GM19328 (cell line): ENCODE results near the gene NUP85.
"Not testable (repeated sequence)": the region's sequence is repeated elsewhere in the genome, so short reads cannot be mapped to it uniquely, and the experiment has no call there.

Experiments used
- ATAC-seq: cut with Tn5 transposase; IDR thresholded peaks from one replicate; pipeline ENCODE4 v1.9.1; 2021; ENCODE audit warnings: mild to moderate bottlenecking, moderate library complexity; ENCODE audit not compliant: unreplicated experiment

NUP85 gene

DNA sequence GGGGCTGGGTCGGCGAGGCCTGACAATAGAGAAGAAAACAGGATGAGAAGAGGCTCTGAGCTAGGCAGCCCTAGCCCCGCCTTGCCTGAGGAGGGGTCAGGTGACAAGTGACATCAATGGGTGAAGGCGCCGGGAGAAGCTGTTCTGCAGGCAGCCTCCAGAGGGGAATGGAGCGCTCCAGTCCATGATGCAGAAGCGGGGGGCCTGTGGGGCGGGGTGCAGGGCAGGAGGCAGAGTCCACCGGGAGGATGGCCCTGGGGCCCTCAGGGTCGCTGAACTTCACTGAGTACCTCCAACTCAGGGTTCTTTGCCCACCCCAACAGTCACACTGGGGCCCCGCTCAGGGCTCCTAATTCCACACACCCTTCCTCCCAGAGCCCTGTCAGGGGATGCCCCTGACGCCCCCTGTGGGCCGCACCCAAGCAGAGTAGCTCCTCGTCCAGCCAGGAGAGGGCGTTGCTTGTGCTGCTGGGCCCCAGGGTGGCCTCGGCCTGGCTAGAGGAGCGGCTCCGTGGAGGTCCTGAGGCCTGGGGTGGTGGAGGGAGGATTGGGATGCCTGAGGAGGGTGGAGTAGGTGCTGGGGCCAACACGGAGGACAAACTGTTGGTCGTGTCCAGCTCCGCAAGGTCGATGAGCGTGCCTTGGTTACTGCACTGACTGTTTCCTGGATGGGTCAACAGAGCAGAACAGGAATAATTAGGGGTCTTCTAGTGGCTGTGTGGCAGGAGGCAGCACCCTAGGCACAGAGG is 35.1 kb downstream of the NUP85 start:
- no peak for ATAC-seq

GRCh38 chr17:75241143-75241430 is 35.6 kb downstream of the NUP85 start:
- ATAC-seq, result no peak

- no peak for ATAC-seq
These were observed 36.0 kb downstream of the NUP85 start for GRCh38 chr17:75241502-75241901.

GRCh38 chr17:75241996-75242460 is 36.5 kb downstream of the NUP85 start:
- no peak for ATAC-seq

DNA sequence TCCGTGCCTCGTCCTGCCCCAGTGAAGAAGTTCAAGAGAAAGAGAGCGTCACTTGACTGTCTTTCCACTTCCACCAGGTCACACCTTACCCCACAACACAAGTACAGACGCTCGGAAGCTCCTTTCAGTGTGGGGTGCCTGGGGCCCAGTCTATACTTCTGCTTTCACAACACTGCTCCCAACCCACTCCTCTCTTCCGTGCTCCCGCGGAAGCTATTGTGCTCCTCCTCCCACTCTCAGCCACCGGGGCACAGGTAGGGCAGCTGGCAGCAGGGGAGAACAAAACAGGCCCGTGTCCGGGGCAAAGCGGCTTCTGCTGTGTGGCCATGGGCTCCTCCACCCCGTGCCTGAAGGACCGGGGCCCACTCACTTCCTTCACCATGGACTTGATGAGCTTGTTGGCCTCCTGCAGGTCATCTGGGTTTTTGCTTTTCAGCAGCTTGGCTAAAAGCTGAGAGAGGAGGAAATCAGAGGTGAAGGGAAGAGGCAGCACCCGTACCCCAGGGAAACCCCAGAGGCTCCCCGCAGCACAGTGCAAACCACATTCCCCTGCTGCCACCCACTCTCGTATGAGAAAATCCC is 37.1 kb downstream of the NUP85 start:
- no peak for ATAC-seq

DNA sequence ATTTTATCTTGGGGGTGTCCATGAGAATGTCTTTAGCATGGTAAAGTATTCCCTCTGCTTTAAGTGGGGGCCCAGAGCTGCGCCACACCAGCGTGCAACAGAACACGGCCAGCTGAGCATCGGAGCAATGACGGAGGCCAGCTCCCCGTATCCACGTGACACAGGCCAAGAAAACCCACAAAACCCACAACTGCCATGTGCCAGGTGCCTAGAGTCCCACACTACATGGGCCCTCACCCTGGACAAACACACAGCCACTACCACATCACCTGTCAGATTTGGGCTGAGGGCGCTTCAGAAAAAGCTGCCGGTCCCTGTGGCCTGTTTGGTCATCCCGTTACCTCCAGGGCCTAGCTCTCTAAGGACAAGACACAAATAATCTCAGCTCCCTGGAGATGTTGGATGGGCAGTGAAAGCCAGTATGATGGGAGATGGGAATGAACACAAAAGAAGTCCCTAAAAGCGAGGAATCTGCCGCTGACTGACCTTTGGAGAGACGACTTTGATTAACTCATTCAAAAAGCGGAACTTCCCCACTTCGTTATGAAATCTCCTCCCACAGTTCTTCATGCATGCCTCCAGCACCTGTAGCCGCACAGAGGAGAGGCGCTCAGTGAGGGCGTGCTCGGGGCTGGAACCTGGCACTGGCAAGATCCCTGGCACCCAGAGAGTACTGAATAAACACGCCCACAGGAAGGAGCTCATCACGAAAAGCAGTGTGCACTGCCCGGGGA is 38.8 kb downstream of the NUP85 start:
- no peak for ATAC-seq

DNA sequence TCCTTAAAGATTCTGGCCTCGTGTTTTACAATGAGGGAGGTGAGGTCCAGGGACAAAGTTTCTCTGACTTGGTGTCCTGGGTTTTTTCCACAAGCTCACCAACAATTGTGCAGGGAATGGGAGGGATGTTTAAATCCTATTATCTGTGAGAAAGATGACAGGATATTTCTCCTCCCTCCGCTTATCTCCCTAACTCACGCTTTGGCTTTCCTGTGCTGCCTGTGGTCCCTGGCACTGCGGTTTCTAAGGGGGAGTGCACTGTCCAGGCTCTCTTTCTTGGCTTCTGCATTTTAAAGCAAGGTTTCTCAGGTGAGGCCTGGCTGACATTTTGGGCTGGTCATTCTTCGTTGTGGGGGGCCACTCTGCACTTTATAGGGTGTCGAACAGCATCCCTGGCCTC is 39.5 kb downstream of the NUP85 start:
- ATAC-seq, result no peak

DNA sequence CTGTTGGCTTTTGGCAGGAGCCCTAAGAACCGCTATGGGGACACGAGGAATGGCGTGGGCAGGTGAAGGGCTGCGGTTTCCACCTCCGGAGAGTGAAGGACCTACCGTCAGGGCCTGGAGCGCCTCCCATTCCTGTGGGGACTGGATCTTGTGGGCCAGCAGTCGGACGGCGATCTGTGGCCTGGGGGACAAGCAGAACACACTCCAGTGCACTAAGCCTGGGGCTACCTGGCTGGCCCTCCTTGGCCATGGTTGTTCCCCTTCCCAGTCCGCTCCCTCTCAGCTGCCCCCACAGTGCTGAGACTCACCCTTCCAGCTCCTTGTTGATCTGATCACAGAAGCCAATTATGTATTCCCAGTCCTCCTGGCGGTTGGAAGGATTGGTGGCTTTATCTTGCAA is 40.9 kb downstream of the NUP85 start:
- ATAC-seq, result no peak

GRCh38 chr17:75249564-75249963 is 44.1 kb downstream of the NUP85 start:
- ATAC-seq, result no peak

GRCh38 chr17:75250009-75250471 is 44.6 kb downstream of the NUP85 start:
- peak; percentile 81 for ATAC-seq

- no peak for ATAC-seq
These were observed 46.7 kb downstream of the NUP85 start for GRCh38 chr17:75252039-75252816.

DNA sequence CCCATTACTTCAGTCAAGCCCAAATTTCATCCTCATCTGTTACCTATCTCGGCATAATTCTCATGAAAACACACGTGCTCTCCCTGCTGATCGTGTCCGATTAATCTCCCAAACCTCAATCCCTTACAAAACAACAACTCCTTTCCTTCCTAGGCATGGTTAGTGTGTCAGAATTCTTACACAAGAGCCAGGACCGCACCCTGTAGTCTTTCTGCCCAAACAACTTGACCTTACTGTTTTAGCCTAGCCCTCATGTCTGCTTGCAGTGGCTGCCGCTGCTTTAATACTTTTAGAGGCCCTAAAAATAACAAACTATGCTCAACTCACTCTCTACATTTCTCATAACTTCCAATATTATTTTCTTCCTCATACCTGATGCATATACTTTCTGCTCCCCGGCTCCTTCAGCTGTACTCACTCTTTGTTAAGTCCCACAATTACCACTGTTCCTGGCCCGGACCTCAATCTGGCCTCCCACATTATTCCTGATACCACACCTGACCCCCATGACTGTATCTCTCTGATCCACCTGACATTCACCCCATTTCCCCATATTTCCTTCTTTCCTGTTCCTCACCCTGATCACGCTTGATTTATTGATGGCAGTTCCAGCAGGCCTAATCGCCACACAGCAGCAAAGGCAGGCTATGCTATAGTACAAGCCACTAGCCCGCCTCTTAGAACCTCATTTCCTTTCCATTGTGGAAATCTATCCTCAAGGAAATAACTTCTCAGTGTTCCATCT is 50.6 kb downstream of the NUP85 start:
- ATAC-seq, result not testable (repeated sequence)

DNA sequence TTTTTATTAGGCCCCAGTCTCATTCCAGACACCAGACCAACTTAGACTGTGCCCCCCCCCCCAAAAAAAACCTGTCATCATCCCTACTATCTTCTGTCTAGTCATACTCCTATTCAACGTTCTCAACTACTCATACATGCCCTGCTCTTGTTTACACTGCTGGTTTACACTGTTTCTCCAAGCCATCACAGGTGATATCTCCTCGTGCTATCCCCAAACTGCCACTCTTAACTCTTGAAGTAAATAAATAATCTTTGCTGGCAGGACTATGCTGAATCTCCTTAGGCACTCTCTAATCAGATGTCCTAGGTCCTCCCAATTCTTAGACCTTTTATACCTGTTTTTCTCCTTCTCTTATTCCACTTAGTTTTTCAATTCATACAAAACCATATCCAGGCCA is 51.7 kb downstream of the NUP85 start:
- ATAC-seq, result not testable (repeated sequence)

DNA sequence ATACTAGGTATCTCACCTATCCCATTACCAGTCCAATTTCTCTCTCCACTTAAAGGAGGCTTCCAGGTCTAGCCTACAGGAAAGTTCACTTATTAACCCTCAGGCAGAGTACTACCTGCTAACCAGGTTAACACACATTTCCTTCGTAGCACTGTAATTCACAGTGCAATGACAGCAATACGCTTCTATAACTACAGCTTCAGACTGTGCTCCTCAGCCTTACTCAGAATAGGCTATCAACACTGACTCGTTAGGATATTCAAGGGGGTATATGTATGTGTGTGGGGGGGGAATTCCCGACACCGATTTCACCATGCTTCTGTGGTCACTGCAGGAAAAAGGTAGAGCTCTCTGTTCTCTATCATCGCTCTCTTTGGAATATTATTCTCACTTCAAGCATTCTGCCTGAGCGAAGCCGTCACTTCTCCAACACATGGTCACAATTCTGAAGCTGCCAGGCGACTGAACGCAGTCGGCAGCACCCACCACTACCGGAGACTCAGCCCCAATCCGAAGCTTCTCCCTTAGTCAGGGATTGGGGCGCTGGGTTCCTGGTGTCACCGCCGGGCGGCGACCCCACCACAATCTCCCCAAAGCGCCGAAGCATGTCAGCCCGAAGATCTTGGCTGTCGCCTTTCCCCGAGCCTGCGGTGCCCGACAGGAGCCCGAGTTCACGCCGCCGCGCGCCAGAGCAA is 55.3 kb downstream of the NUP85 start:
- ATAC-seq, result peak; percentile 15

DNA sequence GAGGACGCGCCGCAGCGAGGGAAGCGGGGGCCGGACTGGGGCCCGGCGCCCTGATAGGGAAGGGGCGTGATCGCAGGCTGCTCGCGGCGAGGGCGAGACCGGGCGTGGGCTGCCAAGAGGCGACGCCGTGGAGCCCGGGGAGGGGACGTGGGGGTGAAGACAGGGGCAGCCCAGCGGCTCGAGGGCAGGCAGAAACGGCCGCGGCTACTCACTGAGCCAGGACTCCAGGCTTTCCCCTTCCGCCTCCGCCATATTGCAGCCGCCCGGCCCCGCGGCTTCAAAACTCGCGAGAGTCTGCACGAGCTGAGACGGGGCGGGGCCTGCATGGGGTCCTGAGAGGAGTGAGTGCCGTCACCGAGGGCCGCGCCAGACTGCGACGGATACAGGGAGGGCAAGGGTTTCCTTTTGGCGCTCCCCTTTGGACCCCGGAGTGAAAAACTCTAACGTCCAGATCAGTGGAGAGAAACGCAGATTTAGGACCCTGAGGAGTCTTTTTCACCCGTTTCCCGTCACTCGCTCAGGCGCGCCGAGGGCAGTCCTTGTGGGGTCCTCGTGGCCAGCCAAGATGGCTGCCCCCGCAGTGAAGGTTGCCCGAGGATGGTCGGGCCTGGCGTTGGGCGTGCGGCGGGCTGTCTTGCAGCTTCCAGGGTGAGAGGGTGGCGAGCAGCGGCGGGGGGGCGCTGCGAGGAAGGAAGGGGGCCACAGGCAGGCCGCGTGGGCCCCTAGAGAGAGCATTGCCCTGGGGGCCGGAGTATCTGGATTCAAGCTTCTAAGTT is 56.0 kb downstream of the NUP85 start, which contains the start of the genes GGA3 and MRPS7:
Gene GGA3, minus strand, starts transcription at position 271 of the 776 bp plus-strand sequence. Its CDS starts 19 bp downstream, at position 252.
Gene MRPS7, plus strand, starts transcription at position 544 of the 776 bp plus-strand sequence. Its CDS starts 22 bp downstream, at position 566.
- ATAC-seq, result peak; percentile 79

- ATAC-seq, result no peak
These were observed 56.7 kb downstream of the NUP85 start for GRCh38 chr17:75262112-75262606.

GRCh38 chr17:75263055-75263454 is 57.6 kb downstream of the NUP85 start:
- no peak for ATAC-seq

DNA sequence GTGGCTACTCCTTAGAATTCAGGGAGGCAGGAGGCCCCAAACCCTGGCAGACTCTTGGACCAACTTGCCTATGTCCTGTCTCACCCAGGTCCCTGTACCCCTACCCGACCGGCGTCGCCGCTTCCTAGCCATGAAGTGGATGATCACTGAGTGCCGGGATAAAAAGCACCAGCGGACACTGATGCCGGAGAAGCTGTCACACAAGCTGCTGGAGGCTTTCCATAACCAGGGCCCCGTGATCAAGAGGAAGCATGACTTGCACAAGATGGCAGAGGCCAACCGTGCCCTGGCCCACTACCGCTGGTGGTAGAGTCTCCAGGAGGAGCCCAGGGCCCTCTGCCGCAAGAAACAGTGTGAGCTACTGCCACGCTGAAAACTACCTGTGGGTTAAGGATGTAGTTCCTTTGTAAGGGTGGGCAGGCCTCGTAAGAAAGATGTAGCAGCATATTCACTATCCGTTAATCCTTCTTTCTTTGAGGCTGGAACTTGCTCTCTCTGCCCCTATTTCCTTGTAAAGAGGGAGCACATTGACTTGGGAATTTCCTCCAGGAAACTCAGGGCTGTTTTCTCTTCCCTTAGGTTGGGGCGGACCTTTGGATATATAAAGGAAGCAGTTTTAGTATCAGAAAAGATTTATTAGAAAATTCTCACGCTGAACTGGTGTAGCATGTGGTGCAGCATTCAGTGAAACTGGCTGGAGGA is 60.3 kb downstream of the NUP85 start:
- ATAC-seq, result no peak
